Caco-2 (cell line): ENCODE data around the gene GATA3. TPM values are rescaled to one million over a fixed set of nuclear protein-coding genes. Genes with fewer than 3 reads are reported as not detected.

Experiments used
- BruUV-seq: library from RNA; stranded (reverse); fragments of 400-500 nt; replicated peaks from 2 replicates; lab custom pipeline; 2021; lab: Mats Ljungman, UMichigan
- CTCF ChIA-PET: fragments of 300-600 bp; sonication (Branson Sonifier 250); formaldehyde crosslinking; loops from one replicate; lab custom pipeline; 2022; ENCODE audit warnings: antibody characterized with exemption; lab: Charles Lee
- POLR2A ChIA-PET: fragments of 300-600 bp; sonication (Branson Sonifier 250); formaldehyde crosslinking; loops from one replicate; lab custom pipeline; 2022; ENCODE audit warnings: antibody characterized with exemption; lab: Charles Lee
- DNase-seq, 2 experiments: peaks; one replicate each; pipeline versions ENCODE4 v3.0.0 to v3.0.0-alpha.2; 2020 to 2022
- H3K27me3 ChIP-seq: replicated peaks from 2 replicates; pipeline ENCODE4 v1.6.0; 2011; ENCODE audit warnings: low read length; ENCODE audit not compliant: control insufficient read depth, insufficient read depth
- H3K36me3 ChIP-seq: 2 replicates; pipeline ENCODE4 v1.5.1; 2011; ENCODE audit warnings: low read length; ENCODE audit not compliant: control insufficient read depth, insufficient read depth
- H3K4me1 ChIP-seq: fragments of 250-450 bp; sonication (Bioruptor Pico); 2 replicates; pipeline ENCODE4 v1.5.1; 2020; ENCODE audit warnings: mild to moderate bottlenecking
- H3K4me3 ChIP-seq: 2 replicates; pipeline ENCODE4 v1.5.1; 2011; ENCODE audit warnings: low read depth, mild to moderate bottlenecking, control low read depth, low read length
- H3K9me3 ChIP-seq: fragments of 250-450 bp; sonication (Bioruptor Pico); 2 replicates; pipeline ENCODE4 v1.5.1; 2020; ENCODE audit warnings: mild to moderate bottlenecking, moderate library complexity
- H3K27ac Mint-ChIP-seq: one replicate; pipeline ENCODE4 v1.8.0; 2022; ENCODE audit warnings: mixed read lengths; ENCODE audit not compliant: unreplicated experiment
- H3K27me3 Mint-ChIP-seq: one replicate; pipeline ENCODE4 v1.8.0; 2022; ENCODE audit warnings: mixed read lengths; ENCODE audit not compliant: insufficient read depth, unreplicated experiment
- H3K36me3 Mint-ChIP-seq: one replicate; pipeline ENCODE4 v1.8.0; 2022; ENCODE audit warnings: mild to moderate bottlenecking, mixed read lengths; ENCODE audit not compliant: insufficient read depth, unreplicated experiment
- H3K4me1 Mint-ChIP-seq: one replicate; pipeline ENCODE4 v1.8.0; 2022; ENCODE audit warnings: low read depth, mixed read lengths; ENCODE audit not compliant: unreplicated experiment
- H3K4me3 Mint-ChIP-seq: one replicate; pipeline ENCODE4 v1.8.0; 2022; ENCODE audit warnings: mild to moderate bottlenecking, moderate library complexity, mixed read lengths; ENCODE audit not compliant: unreplicated experiment
- H3K9me3 Mint-ChIP-seq: one replicate; pipeline ENCODE4 v1.8.0; 2022; ENCODE audit warnings: mixed read lengths; ENCODE audit not compliant: unreplicated experiment
- CTCF ChIP-seq, 2 experiments: fragments of 200-600 bp in 1 of 2; IDR thresholded peaks; 1 replicate in 1 of 2; 2 replicates in 1 of 2; pipeline versions ENCODE4 v1.5.1 to v1.8.0; 2011 to 2022; ENCODE audit warnings: antibody characterized with exemption in 1 of 2, control low read depth in 1 of 2, inconsistent platforms in 1 of 2, low read depth in 1 of 2, low read length in 1 of 2, mild to moderate bottlenecking in 1 of 2, moderate library complexity in 1 of 2; ENCODE audit not compliant: insufficient read depth in 1 of 2, severe bottlenecking in 1 of 2, unreplicated experiment in 1 of 2
- intact Hi-C: fragments of 100-400 bp; cut with micrococcal nuclease; formaldehyde crosslinking; loops from one replicate; pipeline ENCODE4 v1.10.0; 2022; ENCODE audit not compliant: unreplicated experiment
- total RNA-seq: library from RNA; stranded (reverse); gene quantifications from 2 replicates; pipeline ENCODE4 v1.2.3, GENCODE V29; 2022

The GATA3 gene
- total RNA-seq, 1 experiment from 2014 or later = 27.7 TPM

GRCh38 chr10:8044908-8045725 is 9.4 kb upstream of the GATA3 start:
- no peak for TF ChIP-seq CTCF (IDR thresholded peaks at IDR 0.05; ENCODE audit: insufficient read depth in 1 of 2, low read depth in 1 of 2, low read length in 1 of 2, severe bottlenecking in 1 of 2, unreplicated experiment in 1 of 2)
- peak; percentile 71 to 74 for DNase-seq
- POLR2A ChIA-PET = interaction anchor here (0.8 to 1.2 kb wide), 2 partner anchors 58 to 113 kb away, joined by 3 read pairs; no protein-coding TSS in a partner anchor
- no peaks in the 10 kb centered on the region for H3K36me3 ChIP-seq
- intact Hi-C loops = loop anchor here (1.0 to 5.0 kb wide), 3 partner anchors 8 to 518 kb away; no protein-coding TSS in a partner anchor
- no TSS peak for BruUV-seq
- peak overlapping the region; percentile 43 for H3K4me3 ChIP-seq
- peak overlapping the region; percentile 76 for H3K4me3 Mint-ChIP-seq
- CTCF ChIA-PET = interaction anchor here (1.0 to 1.1 kb wide), 2 partner anchors 8 to 520 kb away, joined by 3 to 4 read pairs; no protein-coding TSS in a partner anchor
- peaks cover 28% of the 10 kb centered on the region for H3K4me1 Mint-ChIP-seq
- H3K9me3 Mint-ChIP-seq = no peaks in the 10 kb centered on the region
- peaks cover 24% of the 10 kb centered on the region for H3K4me1 ChIP-seq
- H3K27me3 ChIP-seq = no peaks in the 10 kb centered on the region
- no peaks in the 10 kb centered on the region for H3K36me3 Mint-ChIP-seq
- peak overlapping the region; percentile 65 for H3K27ac Mint-ChIP-seq
- H3K9me3 ChIP-seq = no peaks in the 10 kb centered on the region
- no peaks in the 10 kb centered on the region for H3K27me3 Mint-ChIP-seq

GRCh38 chr10:8045726-8046494 is 8.6 kb upstream of the GATA3 start:
- POLR2A ChIA-PET = interaction anchor here (0.6 to 1.2 kb wide), 3 partner anchors 57 to 114 kb away, joined by 3 to 5 read pairs (median 3); no protein-coding TSS in a partner anchor
- no peaks in the 10 kb centered on the region for H3K9me3 ChIP-seq
- Mint-ChIP-seq H3K27me3 (no peaks in the 10 kb centered on the region), H3K4me1 (peaks cover 28% of the 10 kb centered on the region), H3K9me3 (no peaks in the 10 kb centered on the region), H3K4me3 (peak overlapping the region; percentile 76), H3K27ac (peak overlapping the region; percentile 65), H3K36me3 (peaks cover 6% of the 10 kb centered on the region)
- no peak for DNase-seq
- TF ChIP-seq CTCF (IDR thresholded peaks at IDR 0.05; ENCODE audit: insufficient read depth in 1 of 2, low read depth in 1 of 2, low read length in 1 of 2, severe bottlenecking in 1 of 2, unreplicated experiment in 1 of 2) = no peak
- CTCF ChIA-PET = interaction anchor here (1.0 to 1.1 kb wide), 2 partner anchors 9 to 520 kb away, joined by 3 to 4 read pairs; no protein-coding TSS in a partner anchor
- H3K4me1 ChIP-seq = peaks cover 24% of the 10 kb centered on the region
- no peaks in the 10 kb centered on the region for H3K36me3 ChIP-seq
- intact Hi-C loops = loop anchor here (1.0 to 5.0 kb wide), 3 partner anchors 9 to 519 kb away; no protein-coding TSS in a partner anchor
- BruUV-seq = TSS peak; percentile 58
- H3K27me3 ChIP-seq = no peaks in the 10 kb centered on the region
- H3K4me3 ChIP-seq = peak overlapping the region; percentile 43
